Measurements from ENCODE around the gene FOXP1. TPM values are rescaled to one million over a fixed set of nuclear protein-coding genes. Genes with fewer than 3 reads are reported as not detected.

Gene FOXP1
- total and polyA plus RNA-seq, 8 donors, result 13.4 to 74.1 (median 44.1) TPM

DNA sequence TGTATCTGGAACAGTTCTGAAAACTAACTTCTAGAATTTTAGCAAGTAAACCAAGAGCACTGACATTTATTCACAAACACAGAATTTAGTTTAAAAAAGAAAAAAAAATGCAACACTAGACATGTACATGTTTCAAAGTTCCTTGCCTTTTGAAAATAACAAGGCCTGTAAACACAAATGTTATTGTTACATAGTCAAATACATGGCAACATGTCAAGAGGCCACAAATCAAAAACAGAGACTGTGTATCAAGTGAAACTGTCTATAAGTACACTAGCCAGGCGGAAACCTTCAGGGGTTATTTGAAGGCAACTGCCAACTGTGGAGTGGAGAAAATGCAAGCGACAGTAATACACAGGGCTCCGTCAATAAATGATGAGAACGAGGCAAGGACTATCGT lies 547.6 kb downstream of the FOXP1 start:
- Histone ChIP-seq H3K27me3 (no peaks in the 10 kb centered on the region), H3K9me3 (no peaks in the 10 kb centered on the region), H3K4me1 (peaks cover 0 to 10% (median 6%) of the 10 kb centered on the region in 3 donors), H3K27ac (no peak overlapping the region), H3K36me3 (peaks cover 0 to 19% (median 4%) of the 10 kb centered on the region in 3 donors), H3K4me3 (no peak overlapping the region)
- no peak for ATAC-seq
- no peak for DNase-seq
- TF ChIP-seq, protein P1, sequence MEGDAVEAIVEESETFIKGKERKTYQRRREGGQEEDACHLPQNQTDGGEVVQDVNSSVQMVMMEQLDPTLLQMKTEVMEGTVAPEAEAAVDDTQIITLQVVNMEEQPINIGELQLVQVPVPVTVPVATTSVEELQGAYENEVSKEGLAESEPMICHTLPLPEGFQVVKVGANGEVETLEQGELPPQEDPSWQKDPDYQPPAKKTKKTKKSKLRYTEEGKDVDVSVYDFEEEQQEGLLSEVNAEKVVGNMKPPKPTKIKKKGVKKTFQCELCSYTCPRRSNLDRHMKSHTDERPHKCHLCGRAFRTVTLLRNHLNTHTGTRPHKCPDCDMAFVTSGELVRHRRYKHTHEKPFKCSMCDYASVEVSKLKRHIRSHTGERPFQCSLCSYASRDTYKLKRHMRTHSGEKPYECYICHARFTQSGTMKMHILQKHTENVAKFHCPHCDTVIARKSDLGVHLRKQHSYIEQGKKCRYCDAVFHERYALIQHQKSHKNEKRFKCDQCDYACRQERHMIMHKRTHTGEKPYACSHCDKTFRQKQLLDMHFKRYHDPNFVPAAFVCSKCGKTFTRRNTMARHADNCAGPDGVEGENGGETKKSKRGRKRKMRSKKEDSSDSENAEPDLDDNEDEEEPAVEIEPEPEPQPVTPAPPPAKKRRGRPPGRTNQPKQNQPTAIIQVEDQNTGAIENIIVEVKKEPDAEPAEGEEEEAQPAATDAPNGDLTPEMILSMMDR (IDR thresholded peaks at IDR 0.05), result no peak
- FAIRE-seq, result peak; percentile 41
- intact Hi-C loops (cut with DNase I), result no loop called here
- 89 to 91% methylated on average over 5 of the region's 5 CpGs for WGBS, 2 donors

- no peak for ATAC-seq
- Histone ChIP-seq H3K27ac (no peak overlapping the region), H3K4me3 (no peak overlapping the region), H3K9me3 (no peaks in the 10 kb centered on the region), H3K36me3 (peaks cover 0 to 14% (median 0%) of the 10 kb centered on the region in 3 donors), H3K4me1 (peaks cover 0 to 11% (median 7%) of the 10 kb centered on the region in 3 donors), H3K27me3 (no peaks in the 10 kb centered on the region)
- intact Hi-C loops (cut with DNase I), result no loop called here
- FAIRE-seq, result no peak
- no peak for DNase-seq
- TF ChIP-seq, protein P1 (IDR thresholded peaks at IDR 0.05), result no peak
- 87% methylated on average over 5 of the region's 5 CpGs for WGBS, 2 donors
Measured at GRCh38 chr3:71035314-71035713, 548.2 kb downstream of the FOXP1 start.

DNA sequence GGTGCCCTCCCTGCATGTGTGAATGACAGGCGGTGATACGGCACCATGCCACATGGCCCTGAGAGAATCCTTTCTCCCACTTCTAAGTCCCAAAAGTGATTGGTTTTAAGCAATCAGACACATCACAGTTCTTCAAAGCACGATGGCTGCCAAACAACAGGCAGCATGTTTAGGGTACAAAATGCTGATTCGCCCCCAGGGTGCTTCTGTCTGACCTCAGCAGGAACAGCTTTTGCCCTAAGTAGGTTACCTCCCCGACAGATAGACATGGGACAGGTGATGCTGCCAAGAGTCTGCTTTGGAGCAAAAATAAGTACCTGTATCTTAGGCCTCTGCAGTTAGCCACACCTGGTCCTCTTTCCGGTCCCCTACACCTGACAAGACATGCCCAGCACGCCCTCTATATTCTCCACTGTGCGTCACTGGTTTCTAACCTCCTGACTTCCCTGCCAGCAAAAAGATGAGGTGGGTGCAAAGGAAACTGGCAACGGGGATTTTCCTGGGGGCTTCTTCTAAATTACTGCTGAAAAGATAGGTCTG lies 549.8 kb downstream of the FOXP1 start:
- DNase-seq, result no peak
- no peaks in the 10 kb centered on the region for H3K9me3 ChIP-seq

GRCh38 chr3:71031914-71032521 lies 551.5 kb downstream of the FOXP1 start:
- TF ChIP-seq, protein P1 (IDR thresholded peaks at IDR 0.05), result no peak
- no peaks in the 10 kb centered on the region for H3K9me3 ChIP-seq
- no peaks in the 10 kb centered on the region for H3K27me3 ChIP-seq
- no peaks in the 10 kb centered on the region for H3K36me3 ChIP-seq
- intact Hi-C loops (cut with DNase I), result no loop called here
- peak overlapping the region in 1 of 4 donors; percentile 9 for H3K27ac ChIP-seq
- FAIRE-seq, result no peak
- peaks cover 0 to 11% (median 7%) of the 10 kb centered on the region in 3 donors for H3K4me1 ChIP-seq
- ATAC-seq, result peak in 1 of 4 donors; percentile 14
- peak in 1 of 6 donors; percentile 32 for DNase-seq
- 90 to 92% methylated on average over 13 of the region's 13 CpGs for WGBS, 2 donors
- no peak overlapping the region for H3K4me3 ChIP-seq

More for the DNA sequence above, 549.8 kb downstream of the FOXP1 start:
- ATAC-seq (no peak), FAIRE-seq (no peak)
- Histone ChIP-seq H3K36me3 (peaks cover 0 to 1% (median 0%) of the 10 kb centered on the region in 3 donors), H3K27me3 (no peaks in the 10 kb centered on the region), H3K27ac (no peak overlapping the region), H3K4me1 (peaks cover 0 to 11% (median 7%) of the 10 kb centered on the region in 3 donors), H3K4me3 (no peak overlapping the region)
- intact Hi-C loops (cut with DNase I), result no loop called here
- 96 to 97% methylated on average over 9 of the region's 9 CpGs for WGBS, 2 donors
- TF ChIP-seq, protein P1 (IDR thresholded peaks at IDR 0.05), result no peak

- H3K9me3 ChIP-seq, result no peaks in the 10 kb centered on the region
- peak overlapping the region in 1 of 4 donors; percentile 9 for H3K27ac ChIP-seq
- H3K36me3 ChIP-seq, result no peaks in the 10 kb centered on the region
- intact Hi-C loops (cut with DNase I), result no loop called here
- no peak for ATAC-seq
- no peaks in the 10 kb centered on the region for H3K27me3 ChIP-seq
- H3K4me1 ChIP-seq, result peaks cover 5 to 20% (median 10%) of the 10 kb centered on the region in 3 donors
- FAIRE-seq, result no peak
- TF ChIP-seq, protein P1 (IDR thresholded peaks at IDR 0.05), result no peak
- H3K4me3 ChIP-seq, result no peak overlapping the region
- WGBS, 2 donors, result 75 to 86% methylated on average over 1 of the region's 1 CpG
- no peak for DNase-seq
Measured at GRCh38 chr3:71031181-71031580, 552.3 kb downstream of the FOXP1 start.
